VCaP (cell line): Measurements from ENCODE around the gene OR51A2.

Source experiments
- H3K27ac ChIP-seq: fragments of 450-650 bp; 2 replicates; pipeline ENCODE4 v1.5.1; 2017
- TF ChIP-seq, protein P1 (sequence below): fragments of 450-650 bp; conservative IDR thresholded peaks from 2 replicates; pipeline ENCODE4 v1.5.1; 2017; ENCODE audit warnings: mild to moderate bottlenecking, moderate library complexity

OR51A2 gene

DNA sequence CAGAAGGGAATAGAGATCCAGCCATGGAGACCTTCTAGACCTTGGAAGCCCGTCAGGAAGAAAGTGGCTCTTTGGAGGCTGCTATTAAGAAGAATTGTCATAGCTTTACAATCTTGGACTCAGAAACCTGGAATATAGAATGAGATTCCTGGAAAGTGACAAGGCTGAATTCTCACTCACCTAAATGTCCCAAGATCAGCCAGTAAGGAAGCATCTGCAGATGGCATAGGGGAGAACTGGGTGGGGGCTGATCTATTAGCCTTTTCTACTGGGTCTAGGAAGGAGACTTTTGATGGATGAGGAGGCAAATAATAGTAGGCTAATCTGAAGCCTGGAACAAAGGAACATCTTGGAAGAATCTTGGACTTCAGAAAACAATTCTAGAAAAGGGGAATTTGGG is 31.3 kb downstream of the OR51A2 start, which contains the start of gene OR51G1:
Gene OR51G1, minus strand, starts transcription at position 101 of the 400 bp plus-strand sequence. Its CDS starts 0 bp downstream, at position 101.
- TF ChIP-seq, protein P1, sequence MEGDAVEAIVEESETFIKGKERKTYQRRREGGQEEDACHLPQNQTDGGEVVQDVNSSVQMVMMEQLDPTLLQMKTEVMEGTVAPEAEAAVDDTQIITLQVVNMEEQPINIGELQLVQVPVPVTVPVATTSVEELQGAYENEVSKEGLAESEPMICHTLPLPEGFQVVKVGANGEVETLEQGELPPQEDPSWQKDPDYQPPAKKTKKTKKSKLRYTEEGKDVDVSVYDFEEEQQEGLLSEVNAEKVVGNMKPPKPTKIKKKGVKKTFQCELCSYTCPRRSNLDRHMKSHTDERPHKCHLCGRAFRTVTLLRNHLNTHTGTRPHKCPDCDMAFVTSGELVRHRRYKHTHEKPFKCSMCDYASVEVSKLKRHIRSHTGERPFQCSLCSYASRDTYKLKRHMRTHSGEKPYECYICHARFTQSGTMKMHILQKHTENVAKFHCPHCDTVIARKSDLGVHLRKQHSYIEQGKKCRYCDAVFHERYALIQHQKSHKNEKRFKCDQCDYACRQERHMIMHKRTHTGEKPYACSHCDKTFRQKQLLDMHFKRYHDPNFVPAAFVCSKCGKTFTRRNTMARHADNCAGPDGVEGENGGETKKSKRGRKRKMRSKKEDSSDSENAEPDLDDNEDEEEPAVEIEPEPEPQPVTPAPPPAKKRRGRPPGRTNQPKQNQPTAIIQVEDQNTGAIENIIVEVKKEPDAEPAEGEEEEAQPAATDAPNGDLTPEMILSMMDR: no peak
- H3K27ac ChIP-seq: no peak within 1 kb of the TSS

DNA sequence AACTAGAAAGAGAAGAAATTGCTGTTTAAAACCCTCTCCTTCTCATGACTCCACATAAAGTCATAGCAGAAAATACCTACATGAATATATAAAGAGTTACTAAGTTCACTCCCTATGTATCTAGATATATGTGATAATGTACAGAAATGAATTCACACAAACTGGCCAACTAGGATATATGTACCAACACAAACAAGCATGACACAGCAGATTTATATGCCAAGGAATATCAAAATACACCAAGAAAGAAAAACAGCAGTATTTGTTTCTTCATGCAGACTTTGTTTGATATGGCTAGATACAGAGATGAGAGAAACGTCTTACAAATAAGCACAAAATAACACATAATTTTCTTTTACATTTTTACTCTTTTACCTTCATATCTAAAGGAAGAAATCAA is 33.2 kb downstream of the OR51A2 start:
- no peak overlapping the region for H3K27ac ChIP-seq
- TF ChIP-seq, protein P1: no peak

DNA sequence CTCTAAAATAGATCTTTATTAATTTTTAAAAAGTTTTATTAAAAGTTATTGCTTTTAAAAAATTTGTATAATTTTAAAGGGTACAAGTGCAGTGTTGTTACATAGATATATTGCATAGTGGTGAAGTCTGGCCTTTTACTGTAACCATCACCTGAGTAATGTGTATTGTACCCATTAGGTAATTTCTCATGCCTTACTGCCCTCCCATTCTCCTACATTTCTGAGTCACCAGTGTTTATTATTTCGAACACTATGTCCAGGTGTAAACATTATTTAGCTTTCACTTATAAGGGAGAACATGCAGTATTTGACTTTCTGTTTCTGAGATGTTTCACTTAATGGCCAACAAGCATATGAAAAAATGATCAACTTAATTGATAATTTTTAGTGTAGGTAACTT is 33.7 kb downstream of the OR51A2 start:
- H3K27ac ChIP-seq: no peak overlapping the region
- TF ChIP-seq, protein P1: no peak

- no peak within 1 kb of the TSS for H3K27ac ChIP-seq
- TF ChIP-seq, protein P1: no peak
Observed at GRCh38 chr11:4919250-4919649, 36.3 kb downstream of the OR51A2 start, which contains the start of gene OR51G2. Gene OR51G2, minus strand, starts transcription at chr11:4919350. Its CDS starts 3,687 bp downstream, at chr11:4915663.

DNA sequence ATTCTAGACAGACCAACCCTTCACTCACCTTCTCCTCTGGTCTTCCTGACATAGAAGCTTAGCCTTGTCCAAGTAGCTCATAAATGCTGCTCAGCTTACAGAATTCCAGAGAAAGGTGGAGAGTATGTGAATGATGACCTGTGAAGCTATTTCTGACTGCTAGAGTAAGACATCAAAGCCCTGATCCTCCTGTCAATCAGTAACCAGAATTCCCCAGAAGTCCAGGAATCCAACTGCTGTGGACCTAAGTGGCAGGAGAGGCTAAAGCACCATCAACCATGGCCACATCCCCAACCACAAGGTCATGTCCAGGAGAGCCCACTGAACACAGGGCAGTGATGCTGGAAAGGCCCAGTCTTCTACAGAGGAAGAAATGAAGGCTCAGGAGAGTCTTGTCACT is 38.9 kb downstream of the OR51A2 start:
- TF ChIP-seq, protein P1: no peak
- no peak overlapping the region for H3K27ac ChIP-seq
